Upper lobe of right lung (tissue), 1 donor: ENCODE data around the gene FJX1. TPM values are rescaled to one million over a fixed set of nuclear protein-coding genes. Genes with fewer than 3 reads are reported as not detected.

Experiments
- total RNA-seq: library from RNA; stranded (reverse); fragmentation: NEBNext Ultra II Directional; extraction: Animal tissue kit (Norgen Biotek cat#: 25700); gene quantifications from one replicate; pipeline ENCODE4 v1.2.1, GENCODE V29; 2021
- donor health status: DM: no; HTN: yes; CAD: no; lungs with severe emphysema.

The FJX1 gene
- total RNA-seq, 1 donor from 2014 or later = 5.9 TPM

Other genes starting within 250 kb of the FJX1 start
- 2.5 TPM for gene SLC1A2, start 198.9 kb upstream of the FJX1 start, total RNA-seq
- 12.4 TPM for gene PAMR1, start 92.8 kb upstream of the FJX1 start, total RNA-seq
- gene TRIM44, start 44.3 kb downstream of the FJX1 start, total RNA-seq = 67.2 TPM